Left forelimb (tissue), 1 donor: ENCODE data around the gene ARID1A.
A peak's percentile ranks its signal among the peaks of the same experiment; 100 is the strongest.
"Not testable (repeated sequence)": the region's sequence is repeated elsewhere in the genome, so short reads cannot be mapped to it uniquely, and the experiment has no call there.

Experiments
- DNase-seq: peaks from one replicate; pipeline ENCODE4 v3.0.0-alpha.2; 2018; ENCODE audit warnings: low spot score

The ARID1A gene

GRCh38 chr1:26697978-26698849 is 2.4 kb downstream of the ARID1A start:
- DNase-seq = no peak

- no peak for DNase-seq
Measured at GRCh38 chr1:26700711-26701110, 4.9 kb downstream of the ARID1A start.

GRCh38 chr1:26701266-26701994 is 5.6 kb downstream of the ARID1A start:
- no peak for DNase-seq

- no peak for DNase-seq
Measured at GRCh38 chr1:26701995-26702679, 6.3 kb downstream of the ARID1A start.

- no peak for DNase-seq
Measured at GRCh38 chr1:26702680-26703038, 6.8 kb downstream of the ARID1A start.

GRCh38 chr1:26703478-26703877 is 7.7 kb downstream of the ARID1A start:
- no peak for DNase-seq

GRCh38 chr1:26704629-26705028 is 8.8 kb downstream of the ARID1A start:
- no peak for DNase-seq

- not testable (repeated sequence) for DNase-seq
Measured at GRCh38 chr1:26705227-26705626, 9.4 kb downstream of the ARID1A start.

GRCh38 chr1:26705788-26706311 is 10.0 kb downstream of the ARID1A start:
- no peak for DNase-seq

- DNase-seq = no peak
Measured at GRCh38 chr1:26706315-26706714, 10.5 kb downstream of the ARID1A start.

GRCh38 chr1:26710811-26711210 is 15.0 kb downstream of the ARID1A start:
- no peak for DNase-seq

- DNase-seq = no peak
Measured at GRCh38 chr1:26711777-26712176, 16.0 kb downstream of the ARID1A start.

- DNase-seq = no peak
Measured at GRCh38 chr1:26717017-26717491, 21.2 kb downstream of the ARID1A start.

- no peak for DNase-seq
Measured at GRCh38 chr1:26719205-26719604, 23.4 kb downstream of the ARID1A start.

- DNase-seq = no peak
Measured at GRCh38 chr1:26721669-26722355, 26.0 kb downstream of the ARID1A start.

GRCh38 chr1:26723013-26723991 is 27.5 kb downstream of the ARID1A start:
- peak; percentile 85 for DNase-seq

- DNase-seq = no peak
Measured at GRCh38 chr1:26724118-26724517, 28.3 kb downstream of the ARID1A start.

GRCh38 chr1:26724926-26725325 is 29.1 kb downstream of the ARID1A start:
- DNase-seq = no peak

GRCh38 chr1:26725904-26726303 is 30.1 kb downstream of the ARID1A start:
- not testable (repeated sequence) for DNase-seq

GRCh38 chr1:26726784-26727183 is 31.0 kb downstream of the ARID1A start:
- no peak for DNase-seq

GRCh38 chr1:26727476-26727875 is 31.7 kb downstream of the ARID1A start:
- no peak for DNase-seq
